Measurements from ENCODE around the gene C2orf76.
"Not testable (repeated sequence)": the region's sequence is repeated elsewhere in the genome, so short reads cannot be mapped to it uniquely, and the experiment has no call there.

Gene C2orf76

GRCh38 chr2:119366649-119367471 lies at the start of gene C2orf76, which contains the start of gene DBI:
Gene C2orf76, minus strand, starts transcription at chr2:119366834. Its CDS starts 26,875 bp downstream, at chr2:119339959.
Gene DBI, plus strand, starts transcription at chr2:119366977. Its CDS starts 75 bp downstream, at chr2:119367052.
- peak; percentile 92 for DNase-seq

GRCh38 chr2:119415630-119416029 lies 49.0 kb upstream of the C2orf76 start:
- DNase-seq: no peak

DNA sequence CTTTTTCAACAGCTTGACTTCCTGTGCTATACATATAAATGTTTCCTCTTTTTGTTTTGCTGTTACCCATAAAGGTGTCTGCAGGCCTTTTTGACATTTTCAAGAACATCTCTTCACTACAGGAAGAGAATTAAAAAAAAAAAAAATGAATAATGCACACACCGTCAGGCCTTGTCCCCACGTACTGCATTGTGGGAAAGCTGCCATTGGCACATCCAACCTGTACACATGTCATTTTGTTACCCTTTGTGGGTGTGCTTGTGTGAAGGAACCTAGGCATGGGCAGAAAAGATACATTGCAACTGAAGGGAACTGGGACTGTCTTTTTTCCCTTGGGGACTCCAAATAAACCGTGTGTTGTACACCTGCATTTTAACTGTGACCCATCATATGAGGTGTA lies 48.3 kb upstream of the C2orf76 start:
- DNase-seq: no peak

- no peak for DNase-seq
These were observed 42.9 kb upstream of the C2orf76 start for GRCh38 chr2:119409506-119409905.

DNA sequence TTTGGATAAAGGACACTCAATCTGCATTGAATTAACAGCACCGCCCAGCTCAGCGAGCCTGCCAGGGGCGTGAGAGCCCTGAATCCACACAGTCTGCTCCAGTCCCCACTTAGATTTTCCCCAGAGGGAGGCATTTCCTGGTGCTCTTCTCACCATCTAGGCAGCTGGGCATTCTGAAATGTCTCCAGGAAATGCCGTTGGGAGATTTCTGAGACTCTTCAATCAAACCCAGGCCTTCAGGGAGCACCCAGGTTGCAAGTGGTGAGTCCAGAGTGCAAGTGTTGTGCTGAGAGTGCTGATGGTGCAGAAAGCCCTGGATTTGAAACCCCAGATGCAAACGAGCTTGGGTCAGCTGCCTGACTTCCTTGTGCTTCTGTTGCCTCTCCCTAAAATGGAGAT lies 41.6 kb upstream of the C2orf76 start:
- no peak for DNase-seq

DNA sequence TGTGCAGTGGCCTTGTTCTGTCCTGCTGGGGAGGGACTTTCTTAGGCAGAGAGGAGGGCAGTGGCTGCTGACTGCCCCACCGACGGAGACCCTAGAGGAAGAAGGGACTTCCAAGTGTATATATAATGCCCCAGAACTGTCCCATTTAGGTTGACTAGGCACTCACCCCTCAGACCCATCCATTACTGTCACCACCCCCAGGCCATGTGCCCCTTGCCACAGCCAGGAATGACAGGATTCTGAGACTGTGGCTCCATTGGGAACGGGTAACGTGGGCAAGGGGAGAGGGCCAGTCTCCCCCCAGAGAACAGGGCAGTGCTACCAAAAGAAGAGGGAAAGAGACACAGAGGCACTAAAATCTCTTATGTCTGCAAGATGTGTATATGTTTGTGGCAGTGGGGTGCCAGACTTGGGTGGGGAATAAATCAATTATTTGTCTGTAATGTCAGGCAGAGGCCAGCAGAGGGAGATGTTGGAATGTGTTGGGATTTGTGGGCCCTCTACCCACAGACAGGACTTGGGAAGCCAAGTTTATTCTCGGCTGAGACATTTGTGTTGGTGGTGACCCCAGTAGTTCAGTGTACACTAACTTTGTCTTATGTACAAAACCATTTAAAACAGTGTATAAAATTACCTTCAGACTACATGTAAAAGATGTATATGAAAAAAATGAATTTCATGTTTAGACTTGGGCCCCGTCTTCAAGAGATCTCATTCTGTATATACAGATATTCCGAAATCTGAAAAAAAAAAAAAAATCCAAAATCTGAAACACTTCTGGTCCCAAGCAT lies 41.0 kb upstream of the C2orf76 start:
- DNase-seq: peak; percentile 55

DNA sequence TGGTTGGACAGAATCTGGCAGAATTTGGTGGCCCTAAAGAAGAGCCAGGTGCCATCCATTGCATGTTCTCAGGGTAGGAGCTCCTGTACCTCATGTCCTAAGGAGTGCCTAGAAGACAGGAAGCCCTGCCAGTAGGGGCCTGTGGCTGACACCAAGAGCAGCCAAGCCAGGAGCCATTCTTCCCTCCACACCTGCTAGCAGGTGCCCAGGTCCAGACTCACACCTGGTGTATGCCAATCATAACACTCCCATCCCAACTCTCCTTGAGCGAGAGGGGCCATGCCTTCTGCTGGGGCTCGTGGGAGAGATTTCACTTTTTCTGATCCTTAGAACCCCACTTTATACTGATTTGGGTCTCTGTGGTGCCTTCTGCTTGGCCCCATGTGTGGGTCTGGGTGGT lies 38.5 kb upstream of the C2orf76 start:
- no peak for DNase-seq

DNA sequence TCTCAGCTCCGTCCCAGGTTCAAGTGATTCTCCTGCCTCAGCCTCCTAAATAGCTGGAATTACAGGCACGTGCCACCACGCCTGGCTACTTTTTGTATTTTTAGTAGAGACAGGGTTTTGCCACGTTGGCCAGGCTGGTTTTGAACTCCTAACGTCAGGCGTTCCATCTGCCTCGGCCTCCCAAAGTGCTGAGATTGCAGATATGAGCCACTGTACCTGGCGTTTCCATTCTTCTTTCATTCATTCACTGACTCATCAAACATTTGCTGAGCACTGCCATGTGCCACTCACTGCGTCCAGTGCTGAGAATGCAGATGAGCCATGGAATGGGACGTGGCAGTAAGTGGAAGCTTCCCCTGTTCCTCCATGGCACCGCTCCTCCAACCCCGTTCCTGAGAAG lies 37.0 kb upstream of the C2orf76 start:
- not testable (repeated sequence) for DNase-seq

DNA sequence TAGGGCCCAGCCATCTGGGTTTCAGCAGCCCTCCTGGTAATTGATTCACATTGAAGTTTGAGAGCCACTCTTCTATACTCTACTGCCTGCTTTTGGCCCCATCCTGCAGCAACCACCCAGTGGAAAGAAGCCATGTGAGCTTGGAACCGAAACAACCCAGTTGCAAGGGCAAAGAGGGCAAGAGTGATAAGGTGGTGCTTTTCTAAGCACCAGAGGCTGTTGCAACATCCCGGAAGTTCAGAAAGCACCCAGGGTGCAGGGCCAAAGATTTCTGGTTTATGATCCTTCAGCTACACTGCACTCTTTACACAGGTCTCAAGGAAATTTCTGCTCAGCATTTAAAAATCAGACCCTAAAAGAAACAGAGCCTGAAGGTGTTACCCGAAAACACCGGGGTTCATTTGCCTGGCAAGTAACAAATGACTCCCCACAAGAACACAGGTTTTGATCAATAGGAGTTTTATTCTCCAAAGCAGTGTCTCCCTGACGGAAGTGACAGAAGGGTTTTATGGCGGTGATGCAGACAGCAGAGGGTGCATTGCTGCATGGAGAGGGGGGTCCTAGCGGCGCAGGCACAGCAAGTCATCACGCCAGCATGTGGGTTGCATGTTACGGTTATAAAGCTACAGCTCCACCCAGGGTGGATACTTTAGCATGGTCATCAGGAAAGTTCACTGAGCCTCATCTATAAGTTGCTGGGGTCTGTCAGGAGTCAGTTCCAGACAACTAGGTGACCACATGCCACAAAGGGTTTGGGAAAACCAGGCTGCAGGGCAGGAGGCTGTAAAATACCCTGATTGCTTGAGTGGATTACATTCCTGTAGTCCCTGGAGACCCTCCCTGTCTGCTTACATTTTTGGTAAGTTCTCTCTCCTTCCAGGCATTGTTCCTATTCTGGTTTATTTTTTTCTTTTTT lies 36.3 kb upstream of the C2orf76 start:
- DNase-seq: no peak

GRCh38 chr2:119402106-119402505 lies 35.5 kb upstream of the C2orf76 start:
- DNase-seq: no peak

GRCh38 chr2:119397196-119397595 lies 30.6 kb upstream of the C2orf76 start:
- no peak for DNase-seq

DNA sequence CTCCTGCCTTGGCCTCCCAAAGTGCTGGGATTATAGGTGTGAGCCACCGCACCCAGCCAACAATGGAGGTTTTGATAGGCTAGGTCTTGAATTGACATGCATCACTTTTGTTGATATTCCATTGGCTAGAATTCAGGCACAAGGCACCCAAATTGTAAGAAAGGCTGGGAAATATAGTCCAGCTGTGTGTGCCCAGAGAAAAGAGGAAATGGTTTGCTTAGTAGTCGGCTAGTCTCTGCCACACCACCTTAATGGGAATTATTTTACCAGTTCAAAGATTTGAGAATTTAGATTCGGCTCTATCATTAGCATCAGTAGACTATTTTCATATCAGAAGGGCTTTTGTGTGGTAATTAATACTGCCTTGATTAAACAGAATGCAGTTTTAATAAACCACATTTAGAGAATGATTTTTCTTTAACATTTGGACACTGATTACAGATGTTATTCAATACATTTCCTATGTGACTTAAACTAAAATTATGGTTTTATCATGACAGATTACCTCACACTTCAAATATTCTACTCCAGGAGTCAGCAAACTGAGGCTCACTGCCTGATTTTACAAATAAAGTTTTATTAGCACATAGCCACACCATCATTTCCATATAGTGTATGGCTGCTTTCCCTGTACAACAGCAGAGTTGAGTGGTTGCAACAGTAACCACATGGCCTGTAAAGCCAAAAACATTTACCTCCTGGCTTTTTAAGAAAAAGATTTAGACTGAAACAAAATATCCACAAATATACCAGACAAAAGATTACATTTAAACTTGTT lies 27.5 kb upstream of the C2orf76 start:
- DNase-seq: no peak

DNA sequence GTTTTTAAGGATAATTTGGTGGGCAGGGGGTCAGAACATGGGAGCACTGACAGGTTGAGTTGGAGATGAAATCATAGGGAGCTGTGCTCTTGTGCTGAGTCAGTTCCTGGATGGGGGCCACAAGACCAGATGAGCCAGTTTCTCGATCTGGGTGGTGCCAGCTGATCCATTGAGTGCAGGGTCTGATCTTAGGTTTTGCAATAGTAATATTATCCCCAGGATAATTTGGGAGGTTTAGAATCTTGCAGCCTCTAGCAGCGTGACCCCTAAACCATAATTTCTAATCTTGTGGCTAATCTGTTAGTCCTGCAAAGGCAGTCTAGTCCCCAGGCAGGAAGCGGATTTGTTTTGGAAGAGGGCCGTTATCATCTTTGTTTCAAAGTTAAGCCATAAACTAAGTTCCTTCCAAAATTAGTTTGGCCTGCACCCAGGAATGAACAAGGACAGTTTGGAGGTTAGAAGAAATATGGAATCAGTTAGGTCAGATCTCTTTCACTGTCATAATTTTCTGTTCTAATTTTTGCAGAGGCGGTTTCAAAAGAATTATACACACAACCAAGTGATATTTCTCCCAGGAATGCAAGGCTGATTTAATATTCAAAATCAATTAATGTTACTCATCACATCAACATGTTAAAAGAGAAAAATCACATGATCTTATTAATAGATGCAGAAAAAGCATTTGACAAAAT lies 23.1 kb upstream of the C2orf76 start:
- no peak for DNase-seq

GRCh38 chr2:119387381-119388129 lies 20.9 kb upstream of the C2orf76 start:
- no peak for DNase-seq

GRCh38 chr2:119385466-119385865 lies 18.8 kb upstream of the C2orf76 start:
- no peak for DNase-seq

GRCh38 chr2:119384971-119385370 lies 18.3 kb upstream of the C2orf76 start:
- no peak for DNase-seq

DNA sequence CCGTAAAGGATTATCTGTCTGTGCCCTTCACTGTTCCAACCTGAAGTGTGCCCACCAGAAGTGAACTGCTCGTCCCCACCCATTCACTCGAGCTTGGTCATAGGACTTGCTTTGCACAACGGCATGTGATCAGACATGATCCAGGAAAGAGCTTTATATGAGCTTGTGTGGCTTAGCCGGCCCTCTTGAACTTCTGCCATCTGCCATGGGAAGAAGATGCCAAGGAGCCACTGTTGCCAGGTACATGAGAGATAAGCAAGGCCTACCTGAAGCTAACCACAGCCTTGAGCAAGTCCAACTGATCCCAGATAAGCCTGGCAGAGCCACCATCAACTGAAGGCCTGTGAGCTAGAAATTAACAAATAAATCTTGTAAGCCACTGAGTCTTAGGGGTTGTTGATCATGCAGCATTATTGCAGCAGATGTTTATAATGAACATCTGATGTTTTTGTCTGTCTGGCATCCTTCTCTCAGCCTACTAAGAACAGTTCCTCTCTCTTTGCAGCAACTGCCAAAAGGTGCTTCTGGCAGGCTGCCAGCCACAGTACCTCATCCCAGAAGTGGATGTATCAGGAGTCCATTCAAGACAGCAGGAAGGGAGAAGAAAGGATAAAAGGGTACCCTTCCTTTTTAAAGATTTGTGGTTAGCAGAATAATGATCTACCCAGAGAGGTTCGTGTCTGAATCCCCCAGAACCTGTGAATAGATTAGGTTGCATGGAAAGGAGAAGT lies 16.9 kb upstream of the C2orf76 start:
- DNase-seq: no peak

DNA sequence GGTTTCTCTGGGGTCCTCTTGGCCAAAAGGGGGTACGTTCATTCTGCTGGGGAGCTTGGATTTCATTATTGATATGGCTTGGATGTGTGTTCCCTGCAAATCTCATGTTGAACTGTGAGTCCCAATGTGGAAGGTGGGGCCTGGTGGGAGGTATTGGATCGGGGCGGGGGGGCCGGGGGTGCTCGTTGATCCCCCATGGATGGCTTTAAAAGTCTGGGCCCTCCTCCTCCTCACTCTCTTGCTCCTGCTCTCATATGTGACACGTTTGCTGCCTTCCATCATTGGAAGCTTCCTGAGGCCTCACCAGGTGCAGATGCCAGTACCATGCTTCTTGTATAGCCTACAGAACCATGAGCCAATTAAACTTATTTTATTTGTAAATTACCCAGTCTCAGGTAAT lies 11.9 kb upstream of the C2orf76 start:
- DNase-seq: no peak

- DNase-seq: no peak
These were observed 11.3 kb upstream of the C2orf76 start for GRCh38 chr2:119377993-119378345.
